Measurements from ENCODE around the gene DYNC1H1. TPM values are rescaled to one million over a fixed set of nuclear protein-coding genes. Genes with fewer than 3 reads are reported as not detected.

Gene DYNC1H1
- total RNA-seq, 6 donors from 2014 or later, result 352 to 556 (median 447) TPM

GRCh38 chr14:101929946-101930345, 34.4 kb upstream of the DYNC1H1 start:
- H3K4me3 ChIP-seq, result no peak overlapping the region
- no peak for ATAC-seq (ENCODE audit: low FRiP score in 2 of 2)
- H3K4me1 ChIP-seq, result peaks cover 0 to 4% (median 0%) of the 10 kb centered on the region in 4 donors
- H3K9me3 ChIP-seq, result no peaks in the 10 kb centered on the region
- H3K27ac ChIP-seq, result no peak overlapping the region
- H3K36me3 ChIP-seq, result peaks cover 0 to 15% (median 10%) of the 10 kb centered on the region in 4 donors
- no peaks in the 10 kb centered on the region for H3K27me3 ChIP-seq
- TF ChIP-seq POLR2A (IDR thresholded peaks at IDR 0.05), result no peak
- no peak for TF ChIP-seq POLR2AphosphoS5 (IDR thresholded peaks at IDR 0.05)
- TF ChIP-seq EP300 (IDR thresholded peaks at IDR 0.05), result no peak
- WGBS, 2 donors, result 92 to 95% methylated on average over 9 of the region's 9 CpGs
- DNase-seq, result no peak

GRCh38 chr14:101932673-101933072, 31.7 kb upstream of the DYNC1H1 start:
- H3K9me3 ChIP-seq, result no peaks in the 10 kb centered on the region
- H3K36me3 ChIP-seq, result peaks cover 0 to 7% (median 0%) of the 10 kb centered on the region in 4 donors
- no peak for TF ChIP-seq POLR2A (IDR thresholded peaks at IDR 0.05)
- TF ChIP-seq CTCF (IDR thresholded peaks at IDR 0.05), result no peak
- TF ChIP-seq POLR2AphosphoS5 (IDR thresholded peaks at IDR 0.05), result no peak
- no peak for TF ChIP-seq EP300 (IDR thresholded peaks at IDR 0.05)
- 51 to 69% methylated on average over 7 of the region's 7 CpGs for WGBS, 2 donors
- H3K27ac ChIP-seq, result no peak overlapping the region
- H3K27me3 ChIP-seq, result no peaks in the 10 kb centered on the region
- peaks cover 0 to 4% (median 0%) of the 10 kb centered on the region in 4 donors for H3K4me1 ChIP-seq
- DNase-seq (no peak), ATAC-seq (ENCODE audit: low FRiP score in 2 of 2) (no peak)
- H3K4me3 ChIP-seq, result no peak overlapping the region

GRCh38 chr14:101933209-101933608, 31.2 kb upstream of the DYNC1H1 start:
- TF ChIP-seq POLR2AphosphoS5 (IDR thresholded peaks at IDR 0.05) (no peak), POLR2A (IDR thresholded peaks at IDR 0.05) (no peak), CTCF (IDR thresholded peaks at IDR 0.05) (no peak), EP300 (IDR thresholded peaks at IDR 0.05) (no peak)
- WGBS, 2 donors, result 83 to 84% methylated on average over 8 to 16 of the region's 16 CpGs
- Histone ChIP-seq H3K36me3 (peaks cover 0 to 7% (median 0%) of the 10 kb centered on the region in 4 donors), H3K27ac (no peak overlapping the region), H3K27me3 (no peaks in the 10 kb centered on the region), H3K4me1 (peaks cover 0 to 1% (median 0%) of the 10 kb centered on the region in 4 donors), H3K4me3 (no peak overlapping the region), H3K9me3 (no peaks in the 10 kb centered on the region)
- DNase-seq, result peak in 1 of 2 donors; percentile 71
- ATAC-seq (ENCODE audit: low FRiP score in 2 of 2), result no peak

- H3K4me1 ChIP-seq, result no peaks in the 10 kb centered on the region
- TF ChIP-seq POLR2A (IDR thresholded peaks at IDR 0.05), result no peak
- TF ChIP-seq CTCF (IDR thresholded peaks at IDR 0.05), result no peak
- TF ChIP-seq EP300 (IDR thresholded peaks at IDR 0.05), result no peak
- TF ChIP-seq POLR2AphosphoS5 (IDR thresholded peaks at IDR 0.05), result no peak
- H3K27ac ChIP-seq, result no peak overlapping the region
- H3K4me3 ChIP-seq, result no peak overlapping the region
- DNase-seq (no peak), ATAC-seq (ENCODE audit: low FRiP score in 2 of 2) (no peak)
- no peaks in the 10 kb centered on the region for H3K36me3 ChIP-seq
- H3K27me3 ChIP-seq, result no peaks in the 10 kb centered on the region
- 88 to 89% methylated on average over 8 to 9 of the region's 14 CpGs for WGBS, 2 donors
- no peaks in the 10 kb centered on the region for H3K9me3 ChIP-seq
Observed at GRCh38 chr14:101934601-101935150, 29.7 kb upstream of the DYNC1H1 start.

- TF ChIP-seq CTCF (IDR thresholded peaks at IDR 0.05), result no peak
- no peak for TF ChIP-seq POLR2A (IDR thresholded peaks at IDR 0.05)
- no peak for TF ChIP-seq POLR2AphosphoS5 (IDR thresholded peaks at IDR 0.05)
- TF ChIP-seq EP300 (IDR thresholded peaks at IDR 0.05), result no peak
- H3K27me3 ChIP-seq, result no peaks in the 10 kb centered on the region
- no peaks in the 10 kb centered on the region for H3K36me3 ChIP-seq
- H3K4me3 ChIP-seq, result no peak overlapping the region
- H3K9me3 ChIP-seq, result no peaks in the 10 kb centered on the region
- WGBS, 2 donors, result 66 to 68% methylated on average over 13 of the region's 13 CpGs
- H3K4me1 ChIP-seq, result no peaks in the 10 kb centered on the region
- ATAC-seq (ENCODE audit: low FRiP score in 2 of 2), result peak in 1 of 2 donors; percentile 32
- no peak overlapping the region for H3K27ac ChIP-seq
- no peak for DNase-seq
Observed at GRCh38 chr14:101937926-101938767, 26.2 kb upstream of the DYNC1H1 start.
